Neural progenitor cell (in vitro differentiated cells): ENCODE results near the gene PTPRJ.

Source experiments
- EZH2phosphoT487 ChIP-seq: fragments of 200-600 bp; sonication (generic); IDR thresholded peaks from 2 replicates; pipeline ENCODE4 v1.6.1; 2017; ENCODE audit warnings: antibody characterized with exemption
- TF ChIP-seq, protein P1 (sequence below): fragments of 200-600 bp; sonication (generic); IDR thresholded peaks from 2 replicates; pipeline ENCODE4 v1.5.1; 2017; ENCODE audit warnings: antibody characterized with exemption, mild to moderate bottlenecking

DNA sequence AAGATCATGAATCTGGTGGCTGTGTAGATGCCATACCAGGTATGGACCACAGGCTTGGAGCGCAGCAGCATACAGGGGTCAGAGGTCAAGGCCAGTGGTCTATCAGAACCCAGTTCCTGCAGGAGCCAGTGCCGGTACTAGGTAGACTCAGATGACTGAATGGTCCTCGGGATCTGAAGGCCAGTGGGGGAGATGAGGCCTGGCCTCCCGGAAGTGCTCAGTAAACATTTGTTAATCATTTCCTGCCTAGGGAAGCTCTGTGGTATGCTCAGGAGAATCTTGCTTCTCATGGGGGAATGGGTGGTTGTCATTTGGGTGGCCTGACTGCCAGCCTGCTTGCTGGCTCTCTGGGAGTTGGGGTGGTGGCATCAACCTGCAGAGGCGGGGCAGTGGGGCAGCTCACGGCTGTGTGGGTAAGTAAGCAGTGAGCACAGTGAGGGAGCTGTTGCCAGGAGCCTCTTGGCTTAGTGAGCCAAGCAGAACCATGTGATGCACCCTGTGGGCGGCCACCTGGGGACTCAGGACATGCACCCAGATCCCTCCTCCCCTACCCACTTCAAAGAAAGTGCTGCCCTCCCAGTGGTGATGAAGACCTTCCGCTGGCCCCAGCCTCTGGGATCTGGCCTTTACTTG, 33.0 kb downstream of the PTPRJ start:
- TF ChIP-seq, protein P1, sequence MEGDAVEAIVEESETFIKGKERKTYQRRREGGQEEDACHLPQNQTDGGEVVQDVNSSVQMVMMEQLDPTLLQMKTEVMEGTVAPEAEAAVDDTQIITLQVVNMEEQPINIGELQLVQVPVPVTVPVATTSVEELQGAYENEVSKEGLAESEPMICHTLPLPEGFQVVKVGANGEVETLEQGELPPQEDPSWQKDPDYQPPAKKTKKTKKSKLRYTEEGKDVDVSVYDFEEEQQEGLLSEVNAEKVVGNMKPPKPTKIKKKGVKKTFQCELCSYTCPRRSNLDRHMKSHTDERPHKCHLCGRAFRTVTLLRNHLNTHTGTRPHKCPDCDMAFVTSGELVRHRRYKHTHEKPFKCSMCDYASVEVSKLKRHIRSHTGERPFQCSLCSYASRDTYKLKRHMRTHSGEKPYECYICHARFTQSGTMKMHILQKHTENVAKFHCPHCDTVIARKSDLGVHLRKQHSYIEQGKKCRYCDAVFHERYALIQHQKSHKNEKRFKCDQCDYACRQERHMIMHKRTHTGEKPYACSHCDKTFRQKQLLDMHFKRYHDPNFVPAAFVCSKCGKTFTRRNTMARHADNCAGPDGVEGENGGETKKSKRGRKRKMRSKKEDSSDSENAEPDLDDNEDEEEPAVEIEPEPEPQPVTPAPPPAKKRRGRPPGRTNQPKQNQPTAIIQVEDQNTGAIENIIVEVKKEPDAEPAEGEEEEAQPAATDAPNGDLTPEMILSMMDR = no peak
- TF ChIP-seq EZH2phosphoT487 = no peak
